HK-2 (cell line): Measurements from ENCODE around the gene ZMIZ2.
A peak's percentile ranks its signal among the peaks of the same experiment; 100 is the strongest.

Source experiments
- DNase-seq: peaks from one replicate; pipeline ENCODE4 v3.0.0-alpha.2; 2018; ENCODE audit not compliant: unreplicated experiment

The ZMIZ2 gene

GRCh38 chr7:44798649-44799305 is 50.1 kb downstream of the ZMIZ2 start:
- no peak for DNase-seq

- no peak for DNase-seq
Measured at GRCh38 chr7:44799939-44800338, 51.3 kb downstream of the ZMIZ2 start.

- DNase-seq = no peak
Measured at GRCh38 chr7:44801890-44802289, 53.2 kb downstream of the ZMIZ2 start.

- DNase-seq = no peak
Measured at GRCh38 chr7:44802418-44803025, 53.9 kb downstream of the ZMIZ2 start.

- DNase-seq = peak; percentile 30
Measured at GRCh38 chr7:44803828-44804519, 55.3 kb downstream of the ZMIZ2 start.

- DNase-seq = no peak
Measured at GRCh38 chr7:44805950-44806349, 57.3 kb downstream of the ZMIZ2 start.

GRCh38 chr7:44808914-44809393 is 60.3 kb downstream of the ZMIZ2 start:
- DNase-seq = no peak

GRCh38 chr7:44811093-44811492 is 62.4 kb downstream of the ZMIZ2 start:
- no peak for DNase-seq

GRCh38 chr7:44811571-44811970 is 62.9 kb downstream of the ZMIZ2 start:
- DNase-seq = no peak

GRCh38 chr7:44814919-44815318 is 66.3 kb downstream of the ZMIZ2 start:
- DNase-seq = no peak

- no peak for DNase-seq
Measured at GRCh38 chr7:44819292-44819691, 70.6 kb downstream of the ZMIZ2 start.
